GM12873 (cell line): Measurements from ENCODE around the gene ISOC2.

ENCODE experiments used
- TF ChIP-seq, protein P1 (sequence below): IDR thresholded peaks from 2 replicates; pipeline ENCODE4 v1.5.1; 2012; ENCODE audit warnings: low read depth, mild to moderate bottlenecking, moderate library complexity, low read length, control low read depth; ENCODE audit not compliant: insufficient read depth; ENCODE audit errors: missing control alignments

Gene ISOC2

DNA sequence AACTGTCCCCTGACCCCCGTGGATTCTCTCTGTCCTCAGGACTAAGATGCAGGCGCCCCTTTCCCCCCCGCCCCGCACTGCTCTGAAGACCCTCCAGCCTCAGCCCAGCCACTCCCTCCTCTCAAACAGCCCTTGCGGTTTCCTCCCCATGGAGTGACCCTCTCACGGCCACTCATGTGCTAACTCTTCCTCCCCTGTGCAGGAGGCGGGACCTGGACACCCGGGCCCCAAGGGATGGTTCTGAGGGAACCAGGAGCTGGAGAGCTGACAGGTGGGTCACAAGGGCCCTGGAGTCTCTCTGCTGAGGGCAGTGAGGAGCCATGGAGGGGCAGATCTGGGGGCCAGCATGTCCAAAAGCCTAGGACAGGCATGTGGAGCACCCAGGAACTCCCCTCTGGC, 1.9 kb downstream of the ISOC2 start:
- TF ChIP-seq, protein P1, sequence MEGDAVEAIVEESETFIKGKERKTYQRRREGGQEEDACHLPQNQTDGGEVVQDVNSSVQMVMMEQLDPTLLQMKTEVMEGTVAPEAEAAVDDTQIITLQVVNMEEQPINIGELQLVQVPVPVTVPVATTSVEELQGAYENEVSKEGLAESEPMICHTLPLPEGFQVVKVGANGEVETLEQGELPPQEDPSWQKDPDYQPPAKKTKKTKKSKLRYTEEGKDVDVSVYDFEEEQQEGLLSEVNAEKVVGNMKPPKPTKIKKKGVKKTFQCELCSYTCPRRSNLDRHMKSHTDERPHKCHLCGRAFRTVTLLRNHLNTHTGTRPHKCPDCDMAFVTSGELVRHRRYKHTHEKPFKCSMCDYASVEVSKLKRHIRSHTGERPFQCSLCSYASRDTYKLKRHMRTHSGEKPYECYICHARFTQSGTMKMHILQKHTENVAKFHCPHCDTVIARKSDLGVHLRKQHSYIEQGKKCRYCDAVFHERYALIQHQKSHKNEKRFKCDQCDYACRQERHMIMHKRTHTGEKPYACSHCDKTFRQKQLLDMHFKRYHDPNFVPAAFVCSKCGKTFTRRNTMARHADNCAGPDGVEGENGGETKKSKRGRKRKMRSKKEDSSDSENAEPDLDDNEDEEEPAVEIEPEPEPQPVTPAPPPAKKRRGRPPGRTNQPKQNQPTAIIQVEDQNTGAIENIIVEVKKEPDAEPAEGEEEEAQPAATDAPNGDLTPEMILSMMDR: no peak

DNA sequence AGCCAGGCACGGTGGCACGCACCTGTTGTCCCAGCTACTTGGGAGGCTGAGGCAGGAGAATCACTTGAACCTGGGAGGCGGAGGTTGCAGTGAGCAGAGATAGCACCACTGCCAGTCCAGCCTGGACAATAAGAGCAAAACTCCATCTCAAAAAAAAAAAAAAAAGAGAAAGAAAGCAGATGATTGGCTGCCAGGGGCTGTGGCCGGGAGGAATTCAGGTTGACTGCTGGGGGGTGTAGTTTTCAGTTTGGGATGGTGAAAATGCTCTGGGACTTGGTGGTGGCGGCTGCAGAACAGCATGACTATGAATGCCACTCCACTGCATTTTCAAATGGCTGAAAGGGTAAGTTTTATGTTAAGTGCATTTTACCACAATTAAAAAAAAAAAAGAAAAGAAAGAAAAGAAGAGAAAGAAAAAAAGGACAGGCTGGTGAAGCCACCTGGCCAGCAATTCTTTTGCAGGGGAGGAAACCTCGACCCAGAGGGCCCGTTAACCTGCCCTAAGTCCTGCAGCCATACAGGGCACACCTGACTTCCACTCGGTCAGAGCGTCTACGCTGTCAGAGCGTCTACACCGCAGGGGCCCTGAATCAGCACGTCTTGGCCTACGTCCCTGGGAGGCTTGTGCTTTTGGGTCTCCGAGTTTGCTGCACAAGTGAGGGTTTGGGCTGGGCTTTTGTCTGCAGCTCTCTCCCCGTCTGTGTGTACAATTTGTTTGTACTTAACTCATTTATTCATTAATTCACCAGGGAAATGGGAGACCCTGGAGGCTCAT, 3.6 kb downstream of the ISOC2 start:
- TF ChIP-seq, protein P1: no peak

DNA sequence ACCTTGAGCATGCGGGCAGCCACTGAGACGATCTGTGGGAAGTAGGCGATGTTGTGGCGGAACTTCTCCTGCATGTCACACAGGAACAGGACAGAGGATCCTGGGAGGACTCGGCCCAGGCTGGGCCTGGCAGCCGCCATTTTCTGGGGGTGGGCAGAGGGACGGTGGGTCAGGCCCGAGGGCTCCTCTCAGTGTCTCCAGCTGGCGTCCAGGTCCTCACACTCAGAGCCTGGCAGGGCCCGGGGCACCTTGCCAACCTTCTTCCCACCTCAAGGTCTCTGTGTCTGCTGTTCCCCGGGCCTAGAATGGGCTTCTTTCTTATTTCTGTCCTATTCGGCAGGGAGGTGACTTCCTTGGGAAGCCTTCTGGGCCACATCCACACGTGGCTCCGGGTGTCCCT, 5.1 kb downstream of the ISOC2 start:
- TF ChIP-seq, protein P1: no peak

DNA sequence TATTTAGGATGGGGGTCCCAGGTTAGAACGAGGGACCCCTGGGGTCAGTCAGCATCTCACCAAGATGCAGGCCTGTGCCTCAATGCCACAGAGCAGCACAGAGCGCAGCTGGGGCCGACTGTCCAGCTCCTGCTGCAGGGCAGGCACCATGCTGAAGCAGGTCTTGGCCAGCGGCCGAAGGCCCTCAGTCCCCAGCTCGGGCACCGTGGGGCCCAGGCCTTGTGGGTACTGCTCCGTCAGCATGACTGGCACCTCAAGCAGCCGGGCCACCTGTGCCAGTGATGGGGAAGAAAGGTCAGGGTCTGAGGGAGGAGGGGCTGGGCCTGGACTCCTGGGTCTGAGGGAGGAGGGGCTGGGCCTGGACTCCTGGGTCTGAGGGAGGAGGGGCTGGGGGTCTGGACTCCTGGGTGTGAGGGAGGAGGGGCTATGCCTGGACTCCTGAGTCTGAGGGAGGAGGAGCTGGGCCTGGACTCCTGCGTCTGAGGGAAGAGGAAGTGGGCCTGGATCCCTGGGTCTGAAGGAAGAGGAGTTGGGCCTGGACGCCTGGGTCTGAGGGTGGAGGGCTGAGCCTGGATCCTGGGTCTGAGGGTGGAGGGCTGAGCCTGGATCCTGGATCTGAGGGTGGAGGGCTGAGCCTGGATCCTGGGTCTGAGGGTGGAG, 5.7 kb downstream of the ISOC2 start:
- TF ChIP-seq, protein P1: no peak

DNA sequence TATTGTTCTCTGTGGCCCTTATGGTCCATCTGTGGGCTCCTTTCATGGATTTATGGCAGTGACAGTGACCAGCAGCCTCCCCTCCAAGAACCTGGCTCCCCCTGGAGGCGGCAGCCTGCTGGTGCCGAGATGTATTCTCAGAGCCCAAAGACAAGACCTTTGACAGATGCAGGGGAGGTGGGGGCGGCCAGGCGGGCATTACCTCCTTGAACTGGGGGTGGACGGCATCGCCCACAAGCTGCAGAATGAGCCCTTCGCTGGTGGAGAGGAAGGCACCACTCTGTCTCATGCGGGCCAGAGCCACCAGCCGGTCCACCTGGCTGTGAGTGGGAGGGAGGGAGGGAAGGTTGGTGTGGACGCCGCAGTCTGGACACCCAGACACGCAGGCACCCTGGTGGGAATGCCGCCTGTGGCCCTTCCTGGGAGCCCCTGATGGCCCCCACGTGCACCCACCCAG, 6.6 kb downstream of the ISOC2 start:
- TF ChIP-seq, protein P1: peak; percentile 77

DNA sequence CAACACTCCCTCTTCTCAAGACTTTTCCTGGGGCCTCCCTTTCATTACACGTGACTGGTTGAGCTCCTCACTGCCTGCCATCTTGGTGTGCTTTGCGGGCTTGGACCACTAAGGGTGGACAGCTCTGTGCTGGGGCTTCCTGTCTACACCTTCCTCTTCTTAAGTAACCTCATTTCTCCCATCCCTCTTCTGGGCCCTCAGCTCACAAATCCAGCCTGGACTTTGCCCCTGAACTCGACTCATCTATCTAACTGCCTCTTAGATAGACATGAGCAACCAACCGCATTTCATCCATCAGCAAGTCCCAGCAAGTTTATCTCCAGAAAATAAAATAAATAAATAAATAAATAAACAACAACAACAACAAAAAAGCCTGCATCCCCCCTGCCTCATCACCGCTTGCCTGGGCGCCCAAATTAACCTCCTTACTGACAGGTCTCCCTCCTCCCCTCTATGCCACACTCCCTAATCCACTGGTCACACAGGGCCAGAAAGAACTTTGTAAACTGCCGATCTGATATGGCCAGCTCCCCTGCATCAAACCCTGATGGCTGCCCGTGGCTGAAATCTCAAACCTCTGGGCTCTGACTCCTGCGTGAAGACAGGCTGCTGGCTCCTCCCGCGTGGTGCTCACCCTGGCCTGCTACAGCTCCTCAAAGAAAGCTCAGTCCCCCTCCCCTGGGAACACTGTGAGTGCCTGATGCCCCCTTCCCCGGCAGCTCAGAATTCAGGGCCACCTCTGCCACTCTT, 7.8 kb downstream of the ISOC2 start:
- TF ChIP-seq, protein P1: no peak
